Retina (tissue), 1 donor: Measurements from ENCODE around the gene TM2D3.

Experiments
- DNase-seq: peaks from one replicate; pipeline ENCODE4 v3.0.0-alpha.2; 2016

TM2D3 gene

GRCh38 chr15:101652098-101652785, at the start of gene TM2D3:
TSS of gene TM2D3 (minus strand) at chr15:101652381. CDS start at chr15:101652361, 20 bp downstream.
- DNase-seq = peak; percentile 96

GRCh38 chr15:101698314-101698713, 46.1 kb upstream of the TM2D3 start:
- no peak for DNase-seq

- no peak for DNase-seq
Observed at GRCh38 chr15:101697488-101697887, 45.3 kb upstream of the TM2D3 start.

GRCh38 chr15:101696829-101697228, 44.6 kb upstream of the TM2D3 start:
- DNase-seq = no peak

- no peak for DNase-seq
Observed at GRCh38 chr15:101694261-101694660, 42.1 kb upstream of the TM2D3 start.

GRCh38 chr15:101692801-101693598, 40.8 kb upstream of the TM2D3 start:
- no peak for DNase-seq

GRCh38 chr15:101689901-101690300, 37.7 kb upstream of the TM2D3 start:
- no peak for DNase-seq

GRCh38 chr15:101686718-101687117, 34.5 kb upstream of the TM2D3 start:
- DNase-seq = no peak

GRCh38 chr15:101684877-101685276, 32.7 kb upstream of the TM2D3 start:
- DNase-seq = no peak

GRCh38 chr15:101684384-101684783, 32.2 kb upstream of the TM2D3 start:
- no peak for DNase-seq

GRCh38 chr15:101679806-101680205, 27.6 kb upstream of the TM2D3 start:
- DNase-seq = no peak

- DNase-seq = peak; percentile 24
Observed at GRCh38 chr15:101676921-101677329, 24.7 kb upstream of the TM2D3 start.

- peak; percentile 5 for DNase-seq
Observed at GRCh38 chr15:101675796-101676582, 23.8 kb upstream of the TM2D3 start.

- DNase-seq = no peak
Observed at GRCh38 chr15:101675015-101675414, 22.8 kb upstream of the TM2D3 start.

GRCh38 chr15:101672298-101672697, 20.1 kb upstream of the TM2D3 start:
- DNase-seq = no peak

- no peak for DNase-seq
Observed at GRCh38 chr15:101669744-101670143, 17.6 kb upstream of the TM2D3 start.

GRCh38 chr15:101667881-101668280, 15.7 kb upstream of the TM2D3 start:
- DNase-seq = no peak

- DNase-seq = no peak
Observed at GRCh38 chr15:101664303-101664913, 12.2 kb upstream of the TM2D3 start.

- no peak for DNase-seq
Observed at GRCh38 chr15:101662203-101662602, 10.0 kb upstream of the TM2D3 start.

GRCh38 chr15:101660005-101660404, 7.8 kb upstream of the TM2D3 start:
- no peak for DNase-seq

GRCh38 chr15:101657968-101658784, 6.0 kb upstream of the TM2D3 start:
- no peak for DNase-seq

- DNase-seq = no peak
Observed at GRCh38 chr15:101657171-101657570, 5.0 kb upstream of the TM2D3 start.
